ENCODE data around the gene CPNE2. TPM values are rescaled to one million over a fixed set of nuclear protein-coding genes. Genes with fewer than 3 reads are reported as not detected.
A peak's percentile ranks its signal among the peaks of the same experiment; 100 is the strongest.

Gene CPNE2
- polyA plus RNA-seq, 4 donors = 3.1 to 22.9 (median 11.5) TPM

- Histone ChIP-seq H3K9me3 (ENCODE audit: control insufficient read depth in 2 of 2, insufficient read depth in 1 of 2, low read depth in 1 of 2, low read length in 1 of 2) (no peaks in the 10 kb centered on the region), H3K36me3 (ENCODE audit: control insufficient read depth in 3 of 3, insufficient read depth in 2 of 3, low read depth in 1 of 3, low read length in 3 of 3) (peaks cover 3 to 48% (median 13%) of the 10 kb centered on the region in 3 donors), H3K4me3 (ENCODE audit: low read depth in 1 of 3, low read length in 3 of 3) (no peak overlapping the region), H3K27ac (ENCODE audit: low read depth in 1 of 3, low read length in 2 of 3) (no peak overlapping the region), H3K27me3 (ENCODE audit: control insufficient read depth in 3 of 3, insufficient read depth in 3 of 3, low read length in 3 of 3) (no peaks in the 10 kb centered on the region), H3K4me1 (ENCODE audit: control insufficient read depth in 3 of 3, insufficient read depth in 2 of 3, low read depth in 1 of 3, low read length in 2 of 3) (peaks cover 0 to 6% (median 0%) of the 10 kb centered on the region in 3 donors)
- no peak for DNase-seq
- 86 to 87% (median 86%) methylated on average over 9 of the region's 9 CpGs for WGBS, 3 donors
- FAIRE-seq = no peak
These were observed 58.4 kb downstream of the CPNE2 start for GRCh38 chr16:57150682-57151330.

- FAIRE-seq (no peak), DNase-seq (no peak)
- Histone ChIP-seq H3K9me3 (ENCODE audit: control insufficient read depth in 2 of 2, insufficient read depth in 1 of 2, low read depth in 1 of 2, low read length in 1 of 2) (no peaks in the 10 kb centered on the region), H3K4me1 (ENCODE audit: control insufficient read depth in 3 of 3, insufficient read depth in 2 of 3, low read depth in 1 of 3, low read length in 2 of 3) (peaks cover 0 to under 1% (median 0%) of the 10 kb centered on the region in 3 donors), H3K4me3 (ENCODE audit: low read depth in 1 of 3, low read length in 3 of 3) (no peak overlapping the region), H3K27ac (ENCODE audit: low read depth in 1 of 3, low read length in 2 of 3) (no peak overlapping the region), H3K27me3 (ENCODE audit: control insufficient read depth in 3 of 3, insufficient read depth in 3 of 3, low read length in 3 of 3) (no peaks in the 10 kb centered on the region), H3K36me3 (ENCODE audit: control insufficient read depth in 3 of 3, insufficient read depth in 2 of 3, low read depth in 1 of 3, low read length in 3 of 3) (peaks cover 3 to 45% (median 16%) of the 10 kb centered on the region in 3 donors)
- 83 to 88% (median 87%) methylated on average over 2 of the region's 2 CpGs for WGBS, 3 donors
These were observed 59.0 kb downstream of the CPNE2 start for GRCh38 chr16:57151369-57151768.

- Histone ChIP-seq H3K36me3 (ENCODE audit: control insufficient read depth in 3 of 3, insufficient read depth in 2 of 3, low read depth in 1 of 3, low read length in 3 of 3) (peaks cover 3 to 44% (median 17%) of the 10 kb centered on the region in 3 donors), H3K4me1 (ENCODE audit: control insufficient read depth in 3 of 3, insufficient read depth in 2 of 3, low read depth in 1 of 3, low read length in 2 of 3) (no peaks in the 10 kb centered on the region), H3K4me3 (ENCODE audit: low read depth in 1 of 3, low read length in 3 of 3) (no peak overlapping the region), H3K27me3 (ENCODE audit: control insufficient read depth in 3 of 3, insufficient read depth in 3 of 3, low read length in 3 of 3) (no peaks in the 10 kb centered on the region), H3K27ac (ENCODE audit: low read depth in 1 of 3, low read length in 2 of 3) (no peak overlapping the region), H3K9me3 (ENCODE audit: control insufficient read depth in 2 of 2, insufficient read depth in 1 of 2, low read depth in 1 of 2, low read length in 1 of 2) (no peaks in the 10 kb centered on the region)
- WGBS, 3 donors = 85 to 97% (median 95%) methylated on average over 4 of the region's 4 CpGs
- DNase-seq (no peak), FAIRE-seq (no peak)
These were observed 60.0 kb downstream of the CPNE2 start for GRCh38 chr16:57152096-57153093.

- no peaks in the 10 kb centered on the region for H3K4me1 ChIP-seq (ENCODE audit: control insufficient read depth in 3 of 3, insufficient read depth in 2 of 3, low read depth in 1 of 3, low read length in 2 of 3)
- no peak for FAIRE-seq
- no peak overlapping the region for H3K4me3 ChIP-seq (ENCODE audit: low read depth in 1 of 3, low read length in 3 of 3)
- no peaks in the 10 kb centered on the region for H3K27me3 ChIP-seq (ENCODE audit: control insufficient read depth in 3 of 3, insufficient read depth in 3 of 3, low read length in 3 of 3)
- no peak overlapping the region for H3K27ac ChIP-seq (ENCODE audit: low read depth in 1 of 3, low read length in 2 of 3)
- no peak for DNase-seq
- WGBS, 3 donors = 66 to 75% (median 71%) methylated on average over 6 of the region's 6 CpGs
- peaks cover 5 to 43% (median 22%) of the 10 kb centered on the region in 3 donors for H3K36me3 ChIP-seq (ENCODE audit: control insufficient read depth in 3 of 3, insufficient read depth in 2 of 3, low read depth in 1 of 3, low read length in 3 of 3)
- H3K9me3 ChIP-seq (ENCODE audit: control insufficient read depth in 2 of 2, insufficient read depth in 1 of 2, low read depth in 1 of 2, low read length in 1 of 2) = no peaks in the 10 kb centered on the region
These were observed 61.5 kb downstream of the CPNE2 start for GRCh38 chr16:57153841-57154240.

GRCh38 chr16:57155702-57156350 lies 63.4 kb downstream of the CPNE2 start:
- 63 to 78% (median 77%) methylated on average over 6 of the region's 6 CpGs for WGBS, 3 donors
- no peaks in the 10 kb centered on the region for H3K9me3 ChIP-seq (ENCODE audit: control insufficient read depth in 2 of 2, insufficient read depth in 1 of 2, low read depth in 1 of 2, low read length in 1 of 2)
- H3K4me3 ChIP-seq (ENCODE audit: low read depth in 1 of 3, low read length in 3 of 3) = no peak overlapping the region
- H3K36me3 ChIP-seq (ENCODE audit: control insufficient read depth in 3 of 3, insufficient read depth in 2 of 3, low read depth in 1 of 3, low read length in 3 of 3) = peaks cover 10 to 37% (median 28%) of the 10 kb centered on the region in 3 donors
- H3K27me3 ChIP-seq (ENCODE audit: control insufficient read depth in 3 of 3, insufficient read depth in 3 of 3, low read length in 3 of 3) = no peaks in the 10 kb centered on the region
- no peak for FAIRE-seq
- H3K27ac ChIP-seq (ENCODE audit: low read depth in 1 of 3, low read length in 2 of 3) = no peak overlapping the region
- H3K4me1 ChIP-seq (ENCODE audit: control insufficient read depth in 3 of 3, insufficient read depth in 2 of 3, low read depth in 1 of 3, low read length in 2 of 3) = no peaks in the 10 kb centered on the region
- DNase-seq = no peak

DNA sequence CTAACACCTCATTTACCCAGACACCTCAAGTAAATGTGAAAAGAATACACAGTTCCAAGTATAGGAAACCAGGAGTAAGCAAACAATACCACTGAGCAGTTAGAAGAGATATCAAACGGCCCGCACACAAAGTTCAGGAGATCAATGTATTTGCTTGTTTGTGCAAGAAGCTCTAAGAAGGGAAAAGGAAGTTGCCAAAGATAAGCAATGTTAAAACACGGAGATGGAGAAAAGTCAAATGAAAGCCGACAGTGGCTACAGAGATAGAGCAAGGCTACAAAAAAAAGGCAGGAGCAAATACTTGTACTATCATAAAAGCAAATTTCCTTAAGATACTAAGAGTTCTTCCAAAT lies 63.9 kb downstream of the CPNE2 start:
- H3K9me3 ChIP-seq (ENCODE audit: control insufficient read depth in 2 of 2, insufficient read depth in 1 of 2, low read depth in 1 of 2, low read length in 1 of 2) = no peaks in the 10 kb centered on the region
- DNase-seq (peak in 1 of 2 donors; percentile 15), FAIRE-seq (no peak)
- no peak overlapping the region for H3K27ac ChIP-seq (ENCODE audit: low read depth in 1 of 3, low read length in 2 of 3)
- peaks cover 10 to 36% (median 28%) of the 10 kb centered on the region in 3 donors for H3K36me3 ChIP-seq (ENCODE audit: control insufficient read depth in 3 of 3, insufficient read depth in 2 of 3, low read depth in 1 of 3, low read length in 3 of 3)
- H3K27me3 ChIP-seq (ENCODE audit: control insufficient read depth in 3 of 3, insufficient read depth in 3 of 3, low read length in 3 of 3) = no peaks in the 10 kb centered on the region
- 12 to 54% (median 28%) methylated on average over 4 of the region's 4 CpGs for WGBS, 3 donors
- H3K4me3 ChIP-seq (ENCODE audit: low read depth in 1 of 3, low read length in 3 of 3) = no peak overlapping the region
- no peaks in the 10 kb centered on the region for H3K4me1 ChIP-seq (ENCODE audit: control insufficient read depth in 3 of 3, insufficient read depth in 2 of 3, low read depth in 1 of 3, low read length in 2 of 3)

DNA sequence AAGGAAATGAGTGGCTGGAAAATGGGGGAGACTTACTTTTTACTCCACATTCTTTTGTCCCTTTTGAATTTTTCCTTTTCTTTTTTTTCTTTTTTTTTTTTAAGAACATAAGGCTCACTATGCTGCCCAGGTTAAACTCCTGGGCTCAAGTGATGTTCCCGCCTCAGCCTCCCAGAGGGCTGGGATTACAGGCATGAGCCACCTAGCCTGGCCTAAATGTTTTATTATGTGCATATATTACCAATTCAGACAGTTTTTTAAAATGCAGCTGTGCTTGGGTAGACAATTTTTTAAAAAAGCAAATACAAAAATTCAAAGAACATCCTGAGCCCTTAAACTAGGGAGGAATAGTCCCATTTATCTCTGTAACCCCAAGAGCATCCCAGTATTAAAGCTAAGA lies 65.2 kb downstream of the CPNE2 start:
- Histone ChIP-seq H3K36me3 (ENCODE audit: control insufficient read depth in 3 of 3, insufficient read depth in 2 of 3, low read depth in 1 of 3, low read length in 3 of 3) (peaks cover 12 to 45% (median 27%) of the 10 kb centered on the region in 3 donors), H3K27me3 (ENCODE audit: control insufficient read depth in 3 of 3, insufficient read depth in 3 of 3, low read length in 3 of 3) (no peaks in the 10 kb centered on the region)

GRCh38 chr16:57159447-57159846 lies 67.1 kb downstream of the CPNE2 start:
- Histone ChIP-seq H3K27ac (ENCODE audit: low read depth in 1 of 3, low read length in 2 of 3) (no peak overlapping the region), H3K4me3 (ENCODE audit: low read depth in 1 of 3, low read length in 3 of 3) (no peak overlapping the region), H3K27me3 (ENCODE audit: control insufficient read depth in 3 of 3, insufficient read depth in 3 of 3, low read length in 3 of 3) (no peaks in the 10 kb centered on the region), H3K36me3 (ENCODE audit: control insufficient read depth in 3 of 3, insufficient read depth in 2 of 3, low read depth in 1 of 3, low read length in 3 of 3) (peaks cover 18 to 35% (median 24%) of the 10 kb centered on the region in 3 donors), H3K9me3 (ENCODE audit: control insufficient read depth in 2 of 2, insufficient read depth in 1 of 2, low read depth in 1 of 2, low read length in 1 of 2) (no peaks in the 10 kb centered on the region), H3K4me1 (ENCODE audit: control insufficient read depth in 3 of 3, insufficient read depth in 2 of 3, low read depth in 1 of 3, low read length in 2 of 3) (no peaks in the 10 kb centered on the region)
- DNase-seq (no peak), FAIRE-seq (no peak)
- WGBS, 3 donors = 90 to 92% (median 90%) methylated on average over 4 of the region's 4 CpGs

More for the DNA sequence above, 65.2 kb downstream of the CPNE2 start:
- H3K4me3 ChIP-seq (ENCODE audit: low read depth in 1 of 3, low read length in 3 of 3) = no peak overlapping the region
- H3K27ac ChIP-seq (ENCODE audit: low read depth in 1 of 3, low read length in 2 of 3) = no peak overlapping the region
- no peaks in the 10 kb centered on the region for H3K9me3 ChIP-seq (ENCODE audit: control insufficient read depth in 2 of 2, insufficient read depth in 1 of 2, low read depth in 1 of 2, low read length in 1 of 2)
- WGBS, 3 donors = 95 to 100% (median 95%) methylated on average over 1 of the region's 1 CpG
- no peak for FAIRE-seq
- H3K4me1 ChIP-seq (ENCODE audit: control insufficient read depth in 3 of 3, insufficient read depth in 2 of 3, low read depth in 1 of 3, low read length in 2 of 3) = no peaks in the 10 kb centered on the region
- no peak for DNase-seq
